Neural cell (in vitro differentiated cells): ENCODE results near the gene P2RY10. TPM values are rescaled to one million over a fixed set of nuclear protein-coding genes. Genes with fewer than 3 reads are reported as not detected.

Experiments used
- H2AFZ ChIP-seq: fragments of 200-600, 300-800 bp; sonication (generic), shearing (Covaris generic); 2 replicates; pipeline ENCODE4 v1.6.0; 2014; ENCODE audit warnings: low read depth, mild to moderate bottlenecking, antibody characterized with exemption, low read length, moderate library complexity
- H3F3A ChIP-seq: fragments of 200-600 bp; shearing (Covaris generic); 2 replicates; pipeline ENCODE4 v1.6.1; 2016; ENCODE audit warnings: mild to moderate bottlenecking, moderate library complexity, mixed read lengths, antibody characterized with exemption, low read length; ENCODE audit not compliant: insufficient read depth, poor library complexity, severe bottlenecking
- H3K27ac ChIP-seq: fragments of 200-600, 300-800 bp; sonication (generic), shearing (Covaris generic); 2 replicates; pipeline ENCODE4 v1.5.1; 2014; ENCODE audit warnings: mild to moderate bottlenecking, low read length, moderate library complexity
- H3K27me3 ChIP-seq: fragments of 300-800, 200-600 bp; sonication (generic), shearing (Covaris generic); 2 replicates; pipeline ENCODE4 v1.6.0; 2014; ENCODE audit warnings: mild to moderate bottlenecking, low read depth, low read length, moderate library complexity; ENCODE audit not compliant: insufficient read depth
- H3K36me3 ChIP-seq: fragments of 300-800, 200-600 bp; sonication (generic), shearing (Covaris generic); 2 replicates; pipeline ENCODE4 v1.5.1; 2014; ENCODE audit warnings: mild to moderate bottlenecking, antibody characterized with exemption, low read length, moderate library complexity; ENCODE audit not compliant: insufficient read depth
- H3K4me2 ChIP-seq: fragments of 300-800, 200-600 bp; sonication (generic), shearing (Covaris generic); 2 replicates; pipeline ENCODE4 v1.6.0; 2014; ENCODE audit warnings: mild to moderate bottlenecking, low read length
- H3K4me3 ChIP-seq: fragments of 300-800, 200-600 bp; sonication (generic), shearing (Covaris generic); 2 replicates; pipeline ENCODE4 v1.5.1; 2014; ENCODE audit warnings: mild to moderate bottlenecking, low read length, moderate library complexity
- H3K79me2 ChIP-seq: fragments of 200-600 bp; shearing (Covaris generic); replicated peaks from 2 replicates; pipeline ENCODE4 v1.6.0; 2014; ENCODE audit warnings: mild to moderate bottlenecking, low read length, moderate library complexity; ENCODE audit not compliant: insufficient read depth
- H3K9ac ChIP-seq: fragments of 300-800, 200-600 bp; sonication (generic), shearing (Covaris generic); 2 replicates; pipeline ENCODE4 v1.6.1; 2016; ENCODE audit warnings: mild to moderate bottlenecking, low read length, mixed read lengths
- H3K9me2 ChIP-seq: fragments of 200-600 bp; shearing (Covaris generic); 2 replicates; pipeline ENCODE4 v1.6.1; 2016; ENCODE audit warnings: mild to moderate bottlenecking, low read length, mixed read lengths; ENCODE audit not compliant: insufficient read depth
- H3K9me3 ChIP-seq: fragments of 200-600, 300-800 bp; sonication (generic), shearing (Covaris generic); 2 replicates; pipeline ENCODE4 v1.6.1; 2016; ENCODE audit warnings: mild to moderate bottlenecking, mixed run types, low read length, moderate library complexity, mixed read lengths
- H4K20me1 ChIP-seq: fragments of 200-600 bp; shearing (Covaris generic); 2 replicates; pipeline ENCODE4 v1.6.1; 2016; ENCODE audit warnings: mild to moderate bottlenecking, mixed run types; ENCODE audit not compliant: insufficient read depth
- CTCF ChIP-seq: fragments of 450-650 bp; IDR thresholded peaks from 2 replicates; pipeline ENCODE4 v1.5.1; 2014; ENCODE audit warnings: antibody characterized with exemption, mild to moderate bottlenecking, moderate library complexity; ENCODE audit not compliant: poor library complexity, severe bottlenecking
- EP300 ChIP-seq: fragments of 450-650 bp; conservative IDR thresholded peaks from 2 replicates; pipeline ENCODE4 v1.6.1; 2014; ENCODE audit warnings: antibody characterized with exemption, mild to moderate bottlenecking, moderate library complexity; ENCODE audit not compliant: poor library complexity, severe bottlenecking
- EZH2 ChIP-seq: fragments of 200-600, 300-800 bp; shearing (Covaris generic), sonication (generic); IDR thresholded peaks from 2 replicates; pipeline ENCODE4 v1.6.1; 2014; ENCODE audit warnings: antibody characterized with exemption, low read length, borderline replicate concordance, mild to moderate bottlenecking; ENCODE audit not compliant: insufficient read depth, poor library complexity, severe bottlenecking
- MXI1 ChIP-seq: fragments of 450-650 bp; conservative IDR thresholded peaks from 2 replicates; pipeline ENCODE4 v1.6.1; 2014; ENCODE audit warnings: antibody characterized with exemption, mild to moderate bottlenecking; ENCODE audit not compliant: poor library complexity, severe bottlenecking
- POLR2AphosphoS5 ChIP-seq: IDR thresholded peaks from 2 replicates; pipeline ENCODE4 v1.6.1; 2012
- RAD21 ChIP-seq: fragments of 450-650 bp; conservative IDR thresholded peaks from 2 replicates; pipeline ENCODE4 v1.6.1; 2014; ENCODE audit warnings: antibody characterized with exemption, mild to moderate bottlenecking, moderate library complexity
- REST ChIP-seq: IDR thresholded peaks from 2 replicates; pipeline ENCODE4 v1.6.1; 2012; ENCODE audit warnings: borderline replicate concordance
- SMC3 ChIP-seq: fragments of 450-650 bp; conservative IDR thresholded peaks from 2 replicates; pipeline ENCODE4 v1.6.1; 2014; ENCODE audit warnings: antibody characterized with exemption, mild to moderate bottlenecking, moderate library complexity; ENCODE audit not compliant: poor library complexity
- TAF1 ChIP-seq: IDR thresholded peaks from 2 replicates; pipeline ENCODE4 v1.6.1; 2012; ENCODE audit warnings: low read depth
- polyA plus RNA-seq: library from polyadenylated mRNA; depleted of rRNA; stranded (reverse); fragments of >200 nt; gene quantifications from 2 replicates; pipeline ENCODE4 v1.2.3, GENCODE V29; 2014

The P2RY10 gene
- polyA plus RNA-seq, 1 donor from 2014 or later, result not detected

- no peaks in the 10 kb centered on the region for H3K36me3 ChIP-seq
- no peak overlapping the region for H3K9ac ChIP-seq
- no peaks in the 10 kb centered on the region for H3K79me2 ChIP-seq
- no peak overlapping the region for H3K4me2 ChIP-seq
- no peaks in the 10 kb centered on the region for H4K20me1 ChIP-seq
- H3K27ac ChIP-seq, result no peak overlapping the region
- H3K4me3 ChIP-seq, result no peak overlapping the region
- no peaks in the 10 kb centered on the region for H3K9me3 ChIP-seq
- TF ChIP-seq RAD21, result no peak
- TF ChIP-seq SMC3, result no peak
- no peak for TF ChIP-seq MXI1
- TF ChIP-seq CTCF, result no peak
- TF ChIP-seq TAF1, result no peak
- no peak for TF ChIP-seq EZH2
- no peak for TF ChIP-seq EP300
- no peak for TF ChIP-seq POLR2AphosphoS5
- no peak for TF ChIP-seq REST
- H3K27me3 ChIP-seq, result no peaks in the 10 kb centered on the region
- H2AFZ ChIP-seq, result no peak overlapping the region
- no peaks in the 10 kb centered on the region for H3K9me2 ChIP-seq
- H3F3A ChIP-seq, result no peaks in the 10 kb centered on the region
These were observed 12.0 kb downstream of the P2RY10 start for GRCh38 chrX:78957049-78957767.

- Histone ChIP-seq H3K9me2 (no peaks in the 10 kb centered on the region), H4K20me1 (no peaks in the 10 kb centered on the region), H3K79me2 (no peaks in the 10 kb centered on the region), H3K9me3 (no peaks in the 10 kb centered on the region), H3K36me3 (no peaks in the 10 kb centered on the region), H3K27me3 (no peaks in the 10 kb centered on the region), H3F3A (no peaks in the 10 kb centered on the region), H3K4me2 (no peak overlapping the region), H3K4me3 (no peak overlapping the region), H3K9ac (no peak overlapping the region), H3K27ac (no peak overlapping the region), H2AFZ (no peak overlapping the region)
- no peak for TF ChIP-seq CTCF
These were observed 12.6 kb downstream of the P2RY10 start for GRCh38 chrX:78957768-78958130.
